GM18909 (cell line): ENCODE data around the gene DPPA5.
"Not testable (repeated sequence)": the region's sequence is repeated elsewhere in the genome, so short reads cannot be mapped to it uniquely, and the experiment has no call there.

Experiments used
- ATAC-seq: cut with Tn5 transposase; IDR thresholded peaks from one replicate; pipeline ENCODE4 v1.9.1; 2021; ENCODE audit warnings: mild to moderate bottlenecking; ENCODE audit not compliant: unreplicated experiment, poor library complexity

Gene DPPA5

GRCh38 chr6:73367761-73368355 is 13.8 kb upstream of the DPPA5 start:
- ATAC-seq, result no peak

- ATAC-seq, result no peak
These were observed 10.5 kb upstream of the DPPA5 start for GRCh38 chr6:73364549-73364948.

- ATAC-seq, result no peak
These were observed 10.0 kb upstream of the DPPA5 start for GRCh38 chr6:73364121-73364520.

- no peak for ATAC-seq
These were observed 9.4 kb upstream of the DPPA5 start for GRCh38 chr6:73363537-73363875.

GRCh38 chr6:73362869-73363536 is 8.9 kb upstream of the DPPA5 start:
- no peak for ATAC-seq

GRCh38 chr6:73362358-73362757 is 8.3 kb upstream of the DPPA5 start, which contains the start of gene KHDC3L:
TSS of gene KHDC3L (plus strand) at chr6:73362658. CDS start at chr6:73362730, 72 bp downstream.
- no peak for ATAC-seq

- ATAC-seq, result no peak
These were observed 4.8 kb downstream of the DPPA5 start for GRCh38 chr6:73349311-73349710.

- no peak for ATAC-seq
These were observed 5.4 kb downstream of the DPPA5 start for GRCh38 chr6:73348550-73349204.

- ATAC-seq, result no peak
These were observed 10.9 kb downstream of the DPPA5 start for GRCh38 chr6:73343164-73343563.

- no peak for ATAC-seq
These were observed 11.9 kb downstream of the DPPA5 start for GRCh38 chr6:73342174-73342573.

- no peak for ATAC-seq
These were observed 12.7 kb downstream of the DPPA5 start for GRCh38 chr6:73341335-73341734.

GRCh38 chr6:73340048-73340447 is 14.0 kb downstream of the DPPA5 start:
- ATAC-seq, result no peak

- no peak for ATAC-seq
These were observed 14.7 kb downstream of the DPPA5 start for GRCh38 chr6:73339340-73339739.

GRCh38 chr6:73329201-73329600 is 24.9 kb downstream of the DPPA5 start:
- peak; percentile 58 for ATAC-seq

- no peak for ATAC-seq
These were observed 25.3 kb downstream of the DPPA5 start for GRCh38 chr6:73328790-73329189.

- ATAC-seq, result no peak
These were observed 28.4 kb downstream of the DPPA5 start for GRCh38 chr6:73325656-73326055.

- no peak for ATAC-seq
These were observed 30.8 kb downstream of the DPPA5 start for GRCh38 chr6:73323323-73323722.

- no peak for ATAC-seq
These were observed 39.2 kb downstream of the DPPA5 start for GRCh38 chr6:73314577-73315492.

GRCh38 chr6:73310503-73310845 is 43.6 kb downstream of the DPPA5 start:
- ATAC-seq, result not testable (repeated sequence)

GRCh38 chr6:73309785-73310502 is 44.1 kb downstream of the DPPA5 start:
- peak; percentile 97 for ATAC-seq
